Measurements from ENCODE around the gene IP6K3.
A peak's percentile ranks its signal among the peaks of the same experiment; 100 is the strongest.

Gene IP6K3

GRCh38 chr6:33758815-33759216, 12.1 kb upstream of the IP6K3 start:
- DNase-seq, result no peak

GRCh38 chr6:33757906-33758305, 11.2 kb upstream of the IP6K3 start:
- DNase-seq, result no peak

- DNase-seq, result no peak
These were observed 10.4 kb upstream of the IP6K3 start for GRCh38 chr6:33757113-33757512.

- no peak for DNase-seq
These were observed 9.7 kb upstream of the IP6K3 start for GRCh38 chr6:33756211-33756954.

- no peak for DNase-seq
These were observed 8.6 kb upstream of the IP6K3 start for GRCh38 chr6:33755070-33755869.

- no peak for DNase-seq
These were observed 7.5 kb upstream of the IP6K3 start for GRCh38 chr6:33754222-33754621.

GRCh38 chr6:33752646-33753015, 5.9 kb upstream of the IP6K3 start:
- no peak for DNase-seq

GRCh38 chr6:33751771-33752645, 5.3 kb upstream of the IP6K3 start:
- no peak for DNase-seq

GRCh38 chr6:33750244-33750991, 3.7 kb upstream of the IP6K3 start:
- DNase-seq, result no peak

GRCh38 chr6:33749401-33749800, 2.7 kb upstream of the IP6K3 start:
- DNase-seq, result no peak

GRCh38 chr6:33748841-33749240, 2.1 kb upstream of the IP6K3 start:
- no peak for DNase-seq

- DNase-seq, result no peak
These were observed 1.1 kb upstream of the IP6K3 start for GRCh38 chr6:33747823-33748222.

- DNase-seq, result no peak
These were observed 587 bp downstream of the IP6K3 start for GRCh38 chr6:33746036-33746600.

- no peak for DNase-seq
These were observed 1.2 kb downstream of the IP6K3 start for GRCh38 chr6:33745548-33745947.

GRCh38 chr6:33744895-33745546, 1.7 kb downstream of the IP6K3 start:
- DNase-seq, result no peak

GRCh38 chr6:33744001-33744848, 2.5 kb downstream of the IP6K3 start:
- DNase-seq, result peak; percentile 85

GRCh38 chr6:33742837-33743236, 3.9 kb downstream of the IP6K3 start:
- no peak for DNase-seq

GRCh38 chr6:33742092-33742491, 4.6 kb downstream of the IP6K3 start:
- DNase-seq, result no peak

GRCh38 chr6:33740794-33741193, 5.9 kb downstream of the IP6K3 start:
- DNase-seq, result no peak

GRCh38 chr6:33740204-33740608, 6.5 kb downstream of the IP6K3 start:
- DNase-seq, result no peak

GRCh38 chr6:33739571-33739970, 7.1 kb downstream of the IP6K3 start:
- DNase-seq, result no peak

All from activated CD8-positive, alpha-beta memory T cell treated with anti-CD3 and anti-CD28 coated beads, Interleukin-2, amount 50 U/mL, for 48 hours (primary cell).